H1 (cell line): Measurements from ENCODE around the gene UBE3C. TPM values are rescaled to one million over a fixed set of nuclear protein-coding genes. Genes with fewer than 3 reads are reported as not detected.

Experiments used
- CTCF ChIA-PET: fragments of 300-600 bp; sonication (Branson Sonifier 250); formaldehyde crosslinking; loops from one replicate; lab custom pipeline; 2021; ENCODE audit not compliant: partially characterized antibody; lab: Charles Lee
- POLR2A ChIA-PET: fragments of 300-600 bp; sonication (Branson Sonifier 250); formaldehyde crosslinking; loops from one replicate; lab custom pipeline; 2021; ENCODE audit warnings: inconsistent platforms; ENCODE audit not compliant: partially characterized antibody; lab: Charles Lee
- DNase-seq, 2 experiments: peaks; one replicate each; pipeline versions ENCODE4 v3.0.0 to v3.0.0-alpha.2; 2010 to 2022; ENCODE audit warnings: low spot score in 2 of 2, low read depth in 1 of 2, mixed read lengths in 1 of 2
- FAIRE-seq: peaks from 2 replicates; lab custom pipeline; 2011; peaks lifted over from hg19 to GRCh38; lab: Jason Lieb, UNC
- H2AFZ ChIP-seq: 2 replicates; pipeline ENCODE4 v1.8.1; 2012; ENCODE audit warnings: low read length, inconsistent platforms
- H2AK5ac ChIP-seq: 2 replicates; pipeline ENCODE4 v1.6.1; 2013; ENCODE audit warnings: low read depth, low read length
- H2BK120ac ChIP-seq: replicated peaks from 2 replicates; pipeline ENCODE3; 2013; ENCODE audit warnings: low read depth, low read length, inconsistent platforms
- H2BK12ac ChIP-seq: 2 replicates; pipeline ENCODE4 v1.6.1; 2013; ENCODE audit warnings: low read depth, low read length
- H2BK15ac ChIP-seq: 2 replicates; pipeline ENCODE4 v1.6.1; 2013; ENCODE audit warnings: low read length
- H2BK20ac ChIP-seq: 2 replicates; pipeline ENCODE4 v1.6.1; 2013; ENCODE audit warnings: low read length
- H2BK5ac ChIP-seq: 2 replicates; pipeline ENCODE4 v1.6.1; 2013; ENCODE audit warnings: low read depth, low read length
- H3K14ac ChIP-seq: 2 replicates; pipeline ENCODE4 v1.6.1; 2013; ENCODE audit warnings: inconsistent platforms; ENCODE audit not compliant: insufficient read length
- H3K18ac ChIP-seq: 2 replicates; pipeline ENCODE4 v1.6.1; 2013; ENCODE audit warnings: low read length; ENCODE audit errors: extremely low read depth
- H3K23ac ChIP-seq: 2 replicates; pipeline ENCODE4 v1.6.1; 2013; ENCODE audit warnings: inconsistent platforms; ENCODE audit not compliant: insufficient read length
- H3K23me2 ChIP-seq: 2 replicates; pipeline ENCODE4 v1.6.1; 2013; ENCODE audit warnings: low read depth, low read length
- H3K27ac ChIP-seq: 2 replicates; pipeline ENCODE4 v1.6.1; 2011; ENCODE audit warnings: low read depth, low read length, inconsistent platforms
- H3K27me3 ChIP-seq, 4 experiments: replicated peaks in 1 of 4; 1 replicate in 1 of 4; 2 replicates in 3 of 4; pipeline versions ENCODE4 v1.6.1 to v1.8.1; 2011 to 2013; ENCODE audit warnings: low read length in 3 of 4, mild to moderate bottlenecking in 3 of 4, inconsistent platforms in 2 of 4, mixed read lengths in 2 of 4, moderate library complexity in 1 of 4; ENCODE audit not compliant: control insufficient read depth in 3 of 4, insufficient read depth in 3 of 4; ENCODE audit errors: extremely low read depth in 1 of 4
- H3K36me3 ChIP-seq, 4 experiments: 2 replicates each; pipeline versions ENCODE4 v1.6.1 to v1.8.1; 2011 to 2013; ENCODE audit warnings: mild to moderate bottlenecking in 4 of 4, low read length in 3 of 4, moderate library complexity in 2 of 4, control low read depth in 1 of 4, inconsistent platforms in 1 of 4; ENCODE audit not compliant: insufficient read depth in 4 of 4, control insufficient read depth in 2 of 4
- H3K4ac ChIP-seq: replicated peaks from 2 replicates; pipeline ENCODE3; 2013; ENCODE audit warnings: low read length, low read depth, mixed read lengths, inconsistent platforms; ENCODE audit not compliant: insufficient read length
- H3K4me1 ChIP-seq, 4 experiments: replicated peaks in 1 of 4; 1 replicate in 1 of 4; 2 replicates in 3 of 4; pipeline versions ENCODE4 v1.6.1 to v1.8.1; 2011 to 2013; ENCODE audit warnings: low read length in 3 of 4, inconsistent platforms in 2 of 4, mixed read lengths in 1 of 4; ENCODE audit not compliant: insufficient read depth in 4 of 4, control insufficient read depth in 3 of 4
- H3K4me2 ChIP-seq, 2 experiments: 2 replicates each; pipeline versions ENCODE4 v1.6.1 to v1.8.1; 2011 to 2013; ENCODE audit warnings: low read depth in 2 of 2, low read length in 2 of 2, control low read depth in 1 of 2, inconsistent platforms in 1 of 2, mild to moderate bottlenecking in 1 of 2; ENCODE audit not compliant: insufficient read depth in 1 of 2
- H3K4me3 ChIP-seq, 4 experiments: fragments of 200-600, 300-600 bp in 1 of 4; sonication (generic), shearing (Covaris generic), sonication (Bioruptor Twin) in 1 of 4; 2 replicates each; pipeline versions ENCODE4 v1.5.1 to v1.8.1; 2011 to 2016; ENCODE audit warnings: low read length in 4 of 4, low read depth in 3 of 4, control low read depth in 2 of 4, inconsistent platforms in 2 of 4, mild to moderate bottlenecking in 2 of 4, mixed read lengths in 1 of 4, moderate library complexity in 1 of 4; ENCODE audit not compliant: insufficient read depth in 2 of 4; ENCODE audit errors: extremely low read depth in 1 of 4
- H3K56ac ChIP-seq: replicated peaks from 2 replicates; pipeline ENCODE3; 2013; ENCODE audit warnings: low read depth, mild to moderate bottlenecking, mixed read lengths, low read length, inconsistent platforms; ENCODE audit not compliant: insufficient read length
- H3K79me1 ChIP-seq: 2 replicates; pipeline ENCODE4 v1.6.1; 2013; ENCODE audit warnings: low read depth, low read length, control low read depth
- H3K79me2 ChIP-seq, 2 experiments: 2 replicates each; pipeline versions ENCODE4 v1.6.1 to v1.8.1; 2012 to 2013; ENCODE audit warnings: low read length in 2 of 2, mild to moderate bottlenecking in 2 of 2, inconsistent platforms in 1 of 2; ENCODE audit not compliant: insufficient read depth in 2 of 2, control insufficient read depth in 1 of 2
- H3K9ac ChIP-seq, 4 experiments: replicated peaks in 1 of 4; 1 replicate in 1 of 4; 2 replicates in 3 of 4; pipeline versions ENCODE4 v1.6.1 to v1.8.1; 2011 to 2013; ENCODE audit warnings: low read depth in 3 of 4, low read length in 3 of 4, control low read depth in 2 of 4, mild to moderate bottlenecking in 2 of 4, moderate library complexity in 2 of 4, inconsistent platforms in 1 of 4; ENCODE audit errors: extremely low read depth in 1 of 4
- H3K9me3 ChIP-seq, 2 experiments: 2 replicates each; pipeline versions ENCODE4 v1.6.1 to v1.8.1; 2012 to 2013; ENCODE audit warnings: mild to moderate bottlenecking in 2 of 2, moderate library complexity in 2 of 2, control low read depth in 1 of 2, inconsistent platforms in 1 of 2, low read depth in 1 of 2, low read length in 1 of 2, mixed read lengths in 1 of 2; ENCODE audit not compliant: insufficient read depth in 2 of 2
- H4K20me1 ChIP-seq, 2 experiments: replicated peaks in 1 of 2; 2 replicates each; pipeline versions ENCODE3 to v1.8.1; 2011 to 2013; ENCODE audit warnings: inconsistent platforms in 2 of 2, low read length in 2 of 2, mild to moderate bottlenecking in 1 of 2; ENCODE audit not compliant: insufficient read depth in 2 of 2, control insufficient read depth in 1 of 2
- H4K5ac ChIP-seq: 2 replicates; pipeline ENCODE4 v1.6.1; 2013; ENCODE audit warnings: low read length, low read depth, mixed read lengths, inconsistent platforms; ENCODE audit not compliant: insufficient read length
- H4K8ac ChIP-seq: 2 replicates; pipeline ENCODE4 v1.8.0; 2013; ENCODE audit warnings: mild to moderate bottlenecking, moderate library complexity, low read length, inconsistent platforms; ENCODE audit not compliant: insufficient read depth; ENCODE audit errors: extremely low read depth
- H4K91ac ChIP-seq: replicated peaks from 2 replicates; pipeline ENCODE3; 2013; ENCODE audit warnings: low read length, mixed read lengths, inconsistent platforms; ENCODE audit not compliant: insufficient read length
- HDAC2 ChIP-seq, 2 experiments: fragments of 300-600 bp in 1 of 2; sonication (generic) in 1 of 2; IDR thresholded peaks; 2 replicates each; pipeline ENCODE4 v1.6.1; 2011 to 2012; ENCODE audit warnings: low read depth in 2 of 2, low read length in 2 of 2, mild to moderate bottlenecking in 2 of 2, moderate library complexity in 2 of 2, borderline replicate concordance in 1 of 2, inconsistent platforms in 1 of 2
- JUN ChIP-seq: IDR thresholded peaks from 2 replicates; pipeline ENCODE4 v1.6.1; 2011; ENCODE audit warnings: low read depth, mild to moderate bottlenecking, improper control_type of control experiment, low read length
- NRF1 ChIP-seq: IDR thresholded peaks from 2 replicates; pipeline ENCODE4 v1.6.1; 2011; ENCODE audit warnings: mild to moderate bottlenecking, low read depth, low read length, improper control_type of control experiment
- RFX5 ChIP-seq: IDR thresholded peaks from 2 replicates; pipeline ENCODE4 v1.6.1; 2011; ENCODE audit warnings: low read depth, low read length, improper control_type of control experiment, borderline replicate concordance
- SAP30 ChIP-seq: fragments of 300-600 bp; sonication (generic); IDR thresholded peaks from 2 replicates; pipeline ENCODE4 v1.7.1; 2012; ENCODE audit warnings: low read length, moderate library complexity, mild to moderate bottlenecking, inconsistent platforms; ENCODE audit not compliant: insufficient read depth, insufficient replicate concordance
- SP1 ChIP-seq: IDR thresholded peaks from 2 replicates; pipeline ENCODE4 v1.6.1; 2011; ENCODE audit warnings: low read depth, low read length
- SP2 ChIP-seq: IDR thresholded peaks from 2 replicates; pipeline ENCODE4 v1.6.1; 2012; ENCODE audit warnings: mild to moderate bottlenecking, low read length, inconsistent platforms
- SRF ChIP-seq: IDR thresholded peaks from 2 replicates; pipeline ENCODE4 v1.6.1; 2011; ENCODE audit warnings: mild to moderate bottlenecking, low read depth, low read length, moderate library complexity
- ZNF274 ChIP-seq: IDR thresholded peaks from 2 replicates; pipeline ENCODE4 v1.7.0; 2012; ENCODE audit warnings: low read length, borderline replicate concordance; ENCODE audit errors: extremely low read depth
- WGBS, 2 experiments: shearing (Covaris generic) in 1 of 2; methylation state at CpG; one replicate each; pipeline versions ENCODE4 v1.1.6 to v1.1.7; 2013 to 2015; ENCODE audit warnings: low lambda C conversion rate in 2 of 2, mixed read lengths in 2 of 2, inconsistent platforms in 1 of 2, low coverage in 1 of 2, missing lambda C conversion rate in 1 of 2; ENCODE audit not compliant: insufficient replicate concordance in 2 of 2, insufficient coverage in 1 of 2, insufficient read length in 1 of 2; ENCODE audit errors: extremely low coverage in 1 of 2, missing lambda C conversion rate in 1 of 2; 5-methylcytosine and 5-hydroxymethylcytosine counted together
- polyA plus RNA-seq, 7 experiments: library from polyadenylated mRNA; depleted of rRNA in 3 of 7; stranded (reverse) in 5 of 7; unstranded in 2 of 7; fragments of >200 nt in 5 of 7; fragments of 200-250 nt in 2 of 7; gene quantifications; 1 replicate in 5 of 7; 2 replicates in 1 of 7; 4 replicates in 1 of 7; pipeline versions ENCODE4 v1.2.1 to v1.2.3, GENCODE V29; 2011 to 2013; ENCODE audit warnings: missing spikeins in 2 of 7, mixed read lengths in 2 of 7
- total RNA-seq: library from RNA; stranded (reverse); fragmentation: NEBNext Ultra II Directional; extraction: Animal tissue kit (Norgen Biotek cat#: 25700); gene quantifications from 2 replicates; pipeline ENCODE4 v1.2.1, GENCODE V29; 2021

Gene UBE3C
- total and polyA plus RNA-seq, 2 of the 8 experiments (the other 6 are each of a cell fraction or from before 2014, with no cell fraction given), result 32.0 to 54.1 TPM

DNA sequence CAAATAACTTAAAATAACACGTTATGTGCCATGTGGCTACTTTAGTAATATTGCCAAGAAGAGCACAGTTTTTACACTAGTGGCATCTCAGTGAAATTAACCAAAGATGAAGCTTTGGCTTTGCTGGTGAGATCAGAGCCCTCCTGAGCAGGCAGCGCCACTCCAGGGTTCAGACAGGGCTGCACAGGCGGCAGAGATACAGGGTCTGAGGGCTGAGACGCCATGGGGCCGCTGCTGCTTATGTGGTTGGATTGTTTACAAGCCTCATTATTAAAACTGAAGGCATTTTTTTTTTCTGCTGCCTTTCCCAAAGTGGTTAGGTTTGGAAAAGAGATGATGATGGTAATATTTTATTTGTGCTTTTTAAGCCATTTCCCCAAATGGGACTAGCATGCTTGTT, 129.2 kb downstream of the UBE3C start:
- Histone ChIP-seq H2AK5ac (no peak overlapping the region), H3K36me3 (peaks cover 4 to 33% (median 15%) of the 10 kb centered on the region in 4 experiments; a peak in 6 of 8 replicates), H3K4me2 (no peak overlapping the region), H3K56ac (no peak overlapping the region), H3K27ac (no peak overlapping the region), H4K20me1 (peaks cover 0 to 2% of the 10 kb centered on the region in 2 experiments), H2BK15ac (no peak overlapping the region), H2BK20ac (no peak overlapping the region), H2AFZ (no peak overlapping the region), H4K91ac (no peak overlapping the region), H3K9ac (no peak overlapping the region), H3K4me1 (peaks cover 0 to 7% (median 1%) of the 10 kb centered on the region in 4 experiments; a peak in 4 of 7 replicates), H3K27me3 (no peaks in the 10 kb centered on the region), H3K4ac (no peak overlapping the region), H3K79me2 (no peaks in the 10 kb centered on the region), H2BK5ac (no peak overlapping the region), H3K9me3 (no peaks in the 10 kb centered on the region; a peak in 1 of 4 replicates), H3K18ac (no peak overlapping the region), H3K23me2 (no peaks in the 10 kb centered on the region; the same call in 1 of the 2 replicates), H3K23ac (no peak overlapping the region)
- DNase-seq (no peak), FAIRE-seq (no peak)
- POLR2A ChIA-PET, result interaction anchor here (1.0 kb wide), 1 partner anchor 12 kb away, joined by 3 read pairs; no protein-coding TSS in a partner anchor
- CTCF ChIA-PET, result interaction anchor here (0.7 to 2.4 kb wide), 6 partner anchors 17 to 1102 kb away, joined by 3 to 20 read pairs (median 4); no protein-coding TSS in a partner anchor
- TF ChIP-seq SAP30 (no peak), ZNF274 (no peak), SP2 (no peak), SRF (no peak), RFX5 (no peak), NRF1 (no peak), HDAC2 (IDR thresholded peaks at IDR 0.05; ENCODE audit: borderline replicate concordance in 1 of 2, low read depth in 2 of 2, low read length in 2 of 2) (no peak), JUN (no peak), SP1 (no peak)
- TF ChIP-seq, all 59 proteins: peak for 0
- WGBS, 2 experiments, result 95% methylated on average over 5 of the region's 5 CpGs; no CpG with 5 or more reads in 1 of the 2 experiments
- Histone ChIP-seq H4K8ac (no peak overlapping the region), H3K4me3 (no peak overlapping the region), H4K5ac (no peak overlapping the region), H2BK12ac (no peak overlapping the region), H3K14ac (no peak overlapping the region), H2BK120ac (no peak overlapping the region), H3K79me1 (no peaks in the 10 kb centered on the region)
